ENCODE results near the gene MYO18A.

Gene MYO18A

GRCh38 chr17:29149431-29150064 lies 30.6 kb downstream of the MYO18A start:
- Histone ChIP-seq H2AFZ (ENCODE audit: low read depth, low read length) (0 out of 2 replicates have a peak overlapping the region, but pooled peaks have one; percentile 14), H4K20me1 (ENCODE audit: insufficient read depth, low read length) (no peaks in the 10 kb centered on the region), H3K27me3 (ENCODE audit: low read depth, low read length) (no peaks in the 10 kb centered on the region), H3K9ac (ENCODE audit: low read length) (peak overlapping the region; percentile 68), H3K79me2 (ENCODE audit: low read length) (no peaks in the 10 kb centered on the region), H3K27ac (ENCODE audit: low read length) (peak overlapping the region; percentile 57), H3K4me3 (ENCODE audit: low read length) (peak overlapping the region; percentile 77), H3K4me1 (ENCODE audit: low read length) (peaks cover 41% of the 10 kb centered on the region), H3K4me2 (ENCODE audit: low read length) (peak overlapping the region; percentile 81), H3K36me3 (replicated peaks; ENCODE audit: low read depth, low read length) (no peaks in the 10 kb centered on the region), H3K9me3 (ENCODE audit: insufficient read depth, low read length) (no peaks in the 10 kb centered on the region)
- TF ChIP-seq CTCF (IDR thresholded peaks at IDR 0.05; ENCODE audit: low read depth, low read length) (no peak), EZH2phosphoT487 (IDR thresholded peaks at IDR 0.05; ENCODE audit: low read depth) (no peak)

- peak overlapping the region; percentile 57 for H3K27ac ChIP-seq (ENCODE audit: low read length)
- TF ChIP-seq CTCF (IDR thresholded peaks at IDR 0.05; ENCODE audit: low read depth, low read length) (peak; percentile 83), EZH2phosphoT487 (IDR thresholded peaks at IDR 0.05; ENCODE audit: low read depth) (no peak)
- no peaks in the 10 kb centered on the region for H4K20me1 ChIP-seq (ENCODE audit: insufficient read depth, low read length)
- H3K27me3 ChIP-seq (ENCODE audit: low read depth, low read length) = no peaks in the 10 kb centered on the region
- H3K4me3 ChIP-seq (ENCODE audit: low read length) = peak overlapping the region; percentile 77
- peak overlapping the region; percentile 68 for H3K9ac ChIP-seq (ENCODE audit: low read length)
- H3K9me3 ChIP-seq (ENCODE audit: insufficient read depth, low read length) = no peaks in the 10 kb centered on the region
- H3K4me1 ChIP-seq (ENCODE audit: low read length) = peaks cover 41% of the 10 kb centered on the region
- peak overlapping the region; percentile 81 for H3K4me2 ChIP-seq (ENCODE audit: low read length)
- peak overlapping the region; percentile 13; the same call in 1 of the 2 replicates for H2AFZ ChIP-seq (ENCODE audit: low read depth, low read length)
- no peaks in the 10 kb centered on the region for H3K36me3 ChIP-seq (replicated peaks; ENCODE audit: low read depth, low read length)
- H3K79me2 ChIP-seq (ENCODE audit: low read length) = no peaks in the 10 kb centered on the region
These were observed 31.3 kb downstream of the MYO18A start for GRCh38 chr17:29148790-29149430.

- H3K27ac ChIP-seq (ENCODE audit: low read length) = peak overlapping the region; percentile 12
These were observed 31.9 kb downstream of the MYO18A start for GRCh38 chr17:29148257-29148789.

More at GRCh38 chr17:29148257-29148789, 31.9 kb downstream of the MYO18A start:
- peak overlapping the region; percentile 77 for H3K4me3 ChIP-seq (ENCODE audit: low read length)
- H3K79me2 ChIP-seq (ENCODE audit: low read length) = no peaks in the 10 kb centered on the region
- peak overlapping the region; percentile 58 for H3K9ac ChIP-seq (ENCODE audit: low read length)
- no peaks in the 10 kb centered on the region for H3K36me3 ChIP-seq (replicated peaks; ENCODE audit: low read depth, low read length)
- no peaks in the 10 kb centered on the region for H4K20me1 ChIP-seq (ENCODE audit: insufficient read depth, low read length)
- peaks cover 41% of the 10 kb centered on the region for H3K4me1 ChIP-seq (ENCODE audit: low read length)
- H3K9me3 ChIP-seq (ENCODE audit: insufficient read depth, low read length) = no peaks in the 10 kb centered on the region
- H2AFZ ChIP-seq (ENCODE audit: low read depth, low read length) = peak overlapping the region; percentile 13; the same call in 1 of the 2 replicates
- peak overlapping the region; percentile 81 for H3K4me2 ChIP-seq (ENCODE audit: low read length)
- TF ChIP-seq EZH2phosphoT487 (IDR thresholded peaks at IDR 0.05; ENCODE audit: low read depth) (no peak), CTCF (IDR thresholded peaks at IDR 0.05; ENCODE audit: low read depth, low read length) (no peak)
- no peaks in the 10 kb centered on the region for H3K27me3 ChIP-seq (ENCODE audit: low read depth, low read length)
